OCI-M1 (cell line): ENCODE results near the gene SIM1.

Experiments used
- DNase-seq: peaks from one replicate; lab custom pipeline; 2025; lab: John Stamatoyannopoulos, UW

Gene SIM1

GRCh38 chr6:100456141-100456907 lies 8.4 kb downstream of the SIM1 start:
- no peak for DNase-seq

DNA sequence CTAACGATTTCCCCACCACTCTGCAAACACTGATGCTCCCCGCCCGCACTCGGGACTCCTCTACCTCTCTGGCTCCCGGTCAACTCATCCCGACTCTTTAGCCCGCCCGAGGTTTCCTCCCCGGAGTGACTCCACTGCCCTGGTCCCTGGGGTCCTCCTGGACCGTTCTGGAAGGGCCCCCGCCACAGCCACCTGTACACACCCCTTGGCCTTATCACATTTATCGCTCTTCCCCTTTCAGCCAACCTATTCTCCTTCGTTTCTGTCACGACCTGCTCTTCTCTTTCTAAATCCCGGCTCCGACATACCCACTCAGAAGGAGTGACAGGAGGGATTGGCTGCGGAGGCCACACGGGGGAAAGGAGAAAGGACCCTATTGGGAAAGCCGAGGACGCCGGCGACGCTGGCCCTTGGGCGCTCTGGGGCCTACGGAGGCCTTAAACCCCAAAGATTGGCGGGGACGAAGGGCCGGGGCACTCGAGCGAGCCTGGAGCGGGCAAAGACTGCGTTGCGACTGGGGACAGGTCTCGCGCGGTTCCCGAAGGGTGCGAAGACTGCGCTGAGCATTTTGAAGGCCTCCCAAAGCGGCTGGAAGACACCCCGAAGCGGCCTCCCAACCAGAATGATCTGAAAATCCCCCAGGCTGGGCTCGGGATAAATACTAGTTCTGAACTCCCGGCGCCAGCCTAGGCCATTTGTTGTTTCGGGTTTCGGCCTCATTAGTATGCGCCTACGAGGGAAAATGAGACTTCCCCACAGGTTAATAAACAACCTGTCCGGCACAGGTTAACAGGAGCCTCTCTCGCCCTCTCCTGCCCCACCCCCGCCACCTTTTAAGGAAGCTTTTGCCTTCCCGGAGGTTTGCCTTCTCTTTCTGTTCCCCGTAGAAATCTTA lies 9.2 kb downstream of the SIM1 start:
- DNase-seq: no peak

DNA sequence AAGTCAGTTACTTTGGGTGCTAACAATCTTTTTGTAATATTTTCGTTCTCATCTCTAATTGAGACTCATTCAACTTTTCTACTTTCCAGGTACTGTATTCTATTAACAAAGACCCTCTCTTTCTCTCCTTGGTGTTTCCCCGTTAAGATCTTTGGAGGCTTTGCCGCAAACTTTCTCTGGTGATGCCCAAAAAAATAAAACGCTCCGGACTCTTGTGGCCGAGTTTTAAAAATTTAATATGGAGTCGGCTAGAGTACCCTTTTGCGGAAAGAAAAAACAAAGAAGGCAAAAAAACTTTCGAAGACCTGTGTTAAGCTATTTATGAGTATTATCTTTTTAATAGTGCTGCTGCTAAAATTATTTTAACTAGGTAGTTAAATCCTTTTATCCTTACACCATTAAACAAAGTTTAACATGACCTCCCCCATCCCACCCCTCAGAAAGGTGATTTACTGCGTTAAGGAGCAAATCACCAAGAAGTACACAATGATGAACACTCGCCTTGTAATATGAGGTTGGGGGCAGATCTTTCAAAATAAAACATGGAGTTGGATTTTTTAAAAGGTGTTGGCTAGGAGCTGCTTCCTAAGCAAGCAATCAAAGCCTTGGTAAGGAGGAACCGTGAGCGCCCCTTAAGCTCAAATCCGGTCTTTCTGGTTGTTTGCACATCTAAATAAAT lies 10.0 kb downstream of the SIM1 start:
- no peak for DNase-seq

GRCh38 chr6:100453701-100454521 lies 10.8 kb downstream of the SIM1 start:
- no peak for DNase-seq

GRCh38 chr6:100452998-100453397 lies 11.7 kb downstream of the SIM1 start:
- DNase-seq: no peak

DNA sequence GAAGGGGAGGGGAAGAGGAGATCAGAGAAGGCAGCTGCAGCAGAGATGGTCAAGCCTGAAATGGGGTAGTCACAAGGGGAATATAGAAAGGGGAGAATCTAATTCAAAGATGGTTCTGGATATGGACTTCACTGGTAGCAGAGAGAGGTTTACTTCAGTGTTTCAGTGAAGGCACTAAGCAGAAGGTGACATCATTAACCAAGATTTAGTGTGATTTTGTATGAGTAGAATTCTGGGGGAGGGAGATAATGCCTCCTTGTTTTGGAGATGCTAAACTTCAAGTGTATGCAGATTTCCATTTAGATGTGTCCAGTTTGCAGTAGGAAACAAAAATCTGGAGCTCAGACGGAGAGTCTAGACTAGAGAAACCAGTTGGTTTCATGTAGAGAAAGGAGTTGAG lies 13.1 kb downstream of the SIM1 start:
- no peak for DNase-seq

GRCh38 chr6:100449239-100449691 lies 15.5 kb downstream of the SIM1 start:
- no peak for DNase-seq

DNA sequence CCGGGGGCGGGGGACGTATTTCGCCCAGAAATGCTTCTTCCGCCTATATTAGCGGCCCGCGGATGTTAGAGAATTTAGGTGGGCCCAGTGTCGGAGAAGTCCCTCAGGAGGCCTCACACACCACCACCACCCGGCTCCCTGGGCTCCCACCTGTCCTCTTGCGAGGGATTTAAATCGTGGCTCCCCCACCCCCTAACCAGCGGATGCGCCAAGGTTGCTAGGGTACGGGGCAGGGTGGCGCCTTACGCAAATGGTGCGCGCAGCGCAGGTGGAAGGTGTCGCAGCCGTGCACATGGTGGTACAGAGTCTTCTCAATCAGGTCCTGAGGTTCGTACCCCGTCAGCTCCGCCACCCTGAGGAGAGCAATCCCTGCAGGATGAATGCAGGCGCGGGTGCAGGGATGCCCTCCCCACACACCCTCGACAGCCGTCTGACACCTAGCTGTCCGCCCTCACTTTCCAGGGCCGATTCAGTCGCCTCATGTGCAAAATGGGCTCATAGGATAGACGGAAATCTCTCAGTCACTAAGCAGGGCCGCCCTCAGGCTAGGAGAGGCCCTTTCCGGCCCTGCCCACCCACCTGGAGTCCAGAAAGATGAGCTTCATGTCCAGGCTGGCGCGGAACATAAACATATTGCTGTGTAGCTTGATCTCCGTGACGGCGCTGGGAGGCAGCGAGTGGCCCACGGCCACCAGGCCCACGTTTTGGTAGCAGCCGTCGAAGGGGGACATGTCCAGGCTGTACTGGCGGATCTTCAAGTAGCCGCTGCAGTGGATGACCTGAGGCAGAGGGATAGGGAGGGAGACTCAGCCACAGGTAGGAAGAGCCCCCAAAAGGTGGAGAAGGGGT lies 16.6 kb downstream of the SIM1 start:
- DNase-seq: no peak

DNA sequence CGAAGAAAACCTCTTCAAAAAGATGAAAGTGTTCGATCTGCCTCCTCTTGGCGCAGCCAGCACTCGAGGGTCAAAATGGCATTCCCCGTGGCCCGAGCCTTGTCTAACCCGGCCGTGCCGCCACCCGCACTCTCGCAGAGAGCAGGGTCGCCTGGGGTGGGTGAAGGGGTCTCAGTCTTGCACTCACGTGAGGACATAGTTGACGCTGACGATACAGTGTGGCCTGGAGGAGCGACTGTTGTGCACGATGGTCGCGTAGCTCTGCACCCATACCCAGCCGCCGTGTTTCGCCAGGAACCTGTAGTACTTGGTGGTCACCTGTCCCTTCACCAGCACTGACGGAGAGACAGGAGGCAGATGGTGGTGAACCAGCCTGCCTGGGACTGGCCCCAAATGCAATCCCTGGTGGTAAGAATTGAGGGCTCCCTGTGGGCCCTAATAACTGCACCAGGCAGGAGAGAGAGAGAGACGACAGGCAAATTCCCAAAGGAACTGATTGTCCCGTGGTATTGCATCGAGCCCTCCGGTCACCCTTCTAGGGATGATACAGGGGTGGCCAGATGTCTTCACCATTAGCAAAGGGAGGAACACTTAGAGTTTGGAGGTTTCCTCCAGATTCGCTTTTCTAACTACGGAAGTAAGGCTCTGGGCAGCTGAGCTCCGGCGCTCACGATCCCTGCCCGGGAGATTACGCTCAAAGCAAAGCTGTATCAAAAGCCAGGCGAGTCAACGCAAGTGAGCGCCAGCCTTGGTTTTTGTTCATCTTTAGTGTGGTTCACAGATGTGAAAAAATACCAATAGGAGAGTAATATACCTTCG lies 17.4 kb downstream of the SIM1 start:
- DNase-seq: no peak

GRCh38 chr6:100446115-100447080 lies 18.3 kb downstream of the SIM1 start:
- no peak for DNase-seq

DNA sequence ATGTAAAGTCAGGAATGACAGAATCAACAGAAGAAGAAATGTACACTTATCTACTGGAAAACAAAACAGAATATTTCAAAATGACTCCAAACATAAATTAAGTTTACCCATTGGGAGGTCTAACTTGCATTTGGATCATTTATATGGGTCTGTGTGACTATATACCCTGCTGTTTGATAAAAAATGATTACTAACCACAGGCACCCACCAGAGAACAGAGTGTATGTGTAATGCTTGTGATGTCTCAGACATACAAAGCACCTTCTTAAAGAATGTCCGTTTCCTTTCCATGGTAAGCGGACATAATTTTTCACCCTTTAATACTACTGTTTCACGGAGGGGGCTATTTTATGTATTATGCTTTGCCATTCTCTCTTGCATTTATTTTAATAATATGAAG lies 19.2 kb downstream of the SIM1 start:
- no peak for DNase-seq

- DNase-seq: no peak
These were observed 23.8 kb downstream of the SIM1 start for GRCh38 chr6:100440935-100441334.

DNA sequence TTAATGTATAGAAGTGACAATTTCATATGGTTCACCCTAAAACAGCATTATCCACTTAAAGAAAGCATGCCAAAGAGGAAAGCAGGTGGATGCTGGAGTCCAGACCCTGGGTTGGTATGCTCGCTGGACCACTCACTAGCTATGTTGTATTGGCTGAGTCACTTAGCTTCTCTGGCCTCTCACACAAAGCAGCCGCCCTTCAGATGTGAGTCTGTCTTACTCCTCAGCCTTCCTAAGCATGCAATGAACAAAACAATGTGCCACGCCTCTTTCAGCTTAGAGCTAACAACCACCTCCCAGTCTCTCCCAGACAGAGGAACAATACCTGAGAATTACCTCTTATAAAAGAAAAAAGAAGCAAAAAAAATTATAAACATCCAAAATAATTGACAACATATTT lies 29.4 kb downstream of the SIM1 start:
- DNase-seq: no peak

DNA sequence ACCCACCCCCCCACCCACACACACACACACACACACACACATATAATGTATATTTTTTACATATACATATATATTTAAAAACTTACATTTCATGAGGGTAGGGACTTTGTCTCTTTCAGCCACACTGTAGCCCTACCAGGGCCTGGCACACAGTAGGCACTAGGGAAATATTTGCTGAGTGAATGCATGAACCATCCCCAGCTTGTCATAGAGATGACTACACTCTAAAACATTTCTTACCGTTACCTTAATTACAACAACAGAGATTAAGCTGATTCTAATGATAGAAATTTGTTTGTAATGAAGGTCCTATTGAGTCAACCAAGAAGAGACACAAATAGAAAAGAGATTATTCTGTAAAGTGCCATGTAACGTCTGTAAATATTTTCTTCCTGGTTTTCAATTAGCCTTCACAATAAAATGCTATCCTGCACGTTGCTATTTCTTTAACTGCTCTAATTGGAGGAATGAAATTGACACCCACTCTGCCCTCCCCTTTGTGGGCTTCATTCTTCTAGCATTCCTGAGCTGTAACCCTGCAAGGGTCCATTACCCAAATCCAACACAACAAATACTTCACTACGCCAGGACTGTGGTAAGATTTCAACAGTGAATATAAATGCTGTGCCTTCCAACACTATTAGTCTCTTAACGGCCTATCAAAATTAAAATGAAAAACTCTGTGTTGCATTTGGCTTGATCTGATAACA lies 30.8 kb downstream of the SIM1 start:
- DNase-seq: no peak

GRCh38 chr6:100432136-100432535 lies 32.6 kb downstream of the SIM1 start:
- peak; percentile 59 for DNase-seq

- DNase-seq: peak; percentile 49
These were observed 33.8 kb downstream of the SIM1 start for GRCh38 chr6:100430962-100431361.

GRCh38 chr6:100427452-100427851 lies 37.3 kb downstream of the SIM1 start:
- DNase-seq: peak; percentile 27

DNA sequence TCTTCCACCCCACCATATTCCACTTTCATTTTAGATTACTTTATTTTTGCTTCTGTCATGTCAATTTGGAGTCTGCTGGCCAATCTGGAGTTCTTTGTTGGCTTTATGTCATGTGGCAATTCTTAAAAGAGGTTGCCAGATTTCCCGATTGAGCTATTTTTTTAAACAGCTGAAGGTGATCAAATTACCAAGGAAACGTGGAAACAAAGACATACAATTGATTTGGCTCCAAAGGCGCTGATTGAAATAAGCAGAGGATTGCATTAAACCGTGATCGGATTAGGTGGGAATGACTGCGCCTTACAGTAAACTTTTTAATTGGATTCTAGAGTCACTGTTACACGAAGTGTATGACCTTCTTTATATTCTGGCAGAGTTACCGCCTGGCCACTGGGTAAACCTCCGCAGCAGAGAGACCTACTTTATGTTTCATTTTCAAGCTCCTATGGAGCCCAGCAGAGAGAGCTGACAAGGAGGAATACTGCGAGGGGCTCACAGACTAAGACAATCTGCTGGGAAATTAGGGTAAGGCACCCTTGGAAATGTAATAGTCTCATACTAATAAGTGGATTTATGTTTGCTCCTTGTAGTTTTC lies 37.9 kb downstream of the SIM1 start:
- no peak for DNase-seq
